Activated CD4-positive, CD25-positive, alpha-beta regulatory T cell treated with anti-CD3 and anti-CD28 coated beads, Interleukin-2, amount 50 U/mL, for 72 hours (primary cell): ENCODE results near the gene ZNF20.
A peak's percentile ranks its signal among the peaks of the same experiment; 100 is the strongest.

ENCODE experiments used
- DNase-seq: peaks from one replicate; pipeline ENCODE4 v3.0.0; 2021

ZNF20 gene

GRCh38 chr19:12139885-12140544 lies at the start of gene ZNF20:
ZNF20 (minus strand) TSS chr19:12140350; CDS start chr19:12140182, 168 bp downstream.
- DNase-seq: peak; percentile 93

DNA sequence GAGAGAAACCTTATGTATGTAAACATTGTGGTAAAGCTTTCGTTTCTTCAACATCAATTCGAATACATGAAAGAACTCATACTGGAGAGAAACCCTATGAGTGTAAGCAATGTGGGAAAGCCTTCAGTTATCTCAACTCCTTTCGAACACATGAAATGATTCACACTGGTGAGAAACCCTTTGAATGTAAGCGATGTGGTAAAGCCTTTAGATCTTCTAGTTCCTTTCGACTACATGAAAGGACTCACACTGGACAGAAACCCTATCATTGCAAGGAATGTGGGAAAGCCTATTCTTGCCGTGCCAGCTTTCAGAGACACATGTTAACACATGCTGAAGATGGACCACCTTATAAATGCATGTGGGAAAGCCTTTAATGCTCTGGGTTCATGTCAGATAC lies 47.5 kb upstream of the ZNF20 start:
- DNase-seq: no peak

DNA sequence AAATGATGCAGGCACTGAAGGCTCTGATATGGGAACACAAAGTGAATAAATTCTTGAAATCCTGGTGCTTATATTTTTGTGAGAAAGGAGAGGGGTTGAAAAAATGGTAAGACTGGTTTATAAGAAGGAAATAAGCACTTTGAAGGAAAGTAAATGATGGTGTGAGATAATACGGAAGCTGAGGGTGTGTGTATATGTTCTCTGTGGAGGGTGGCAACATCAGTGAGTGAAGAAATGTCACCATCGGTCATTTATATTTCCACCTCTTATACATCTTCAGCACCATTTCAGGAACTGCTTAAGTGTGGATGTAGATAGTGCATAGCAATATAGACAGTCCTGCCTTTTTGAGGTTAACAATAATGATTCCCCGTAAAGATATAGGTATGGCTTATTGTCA lies 40.2 kb upstream of the ZNF20 start:
- DNase-seq: no peak

DNA sequence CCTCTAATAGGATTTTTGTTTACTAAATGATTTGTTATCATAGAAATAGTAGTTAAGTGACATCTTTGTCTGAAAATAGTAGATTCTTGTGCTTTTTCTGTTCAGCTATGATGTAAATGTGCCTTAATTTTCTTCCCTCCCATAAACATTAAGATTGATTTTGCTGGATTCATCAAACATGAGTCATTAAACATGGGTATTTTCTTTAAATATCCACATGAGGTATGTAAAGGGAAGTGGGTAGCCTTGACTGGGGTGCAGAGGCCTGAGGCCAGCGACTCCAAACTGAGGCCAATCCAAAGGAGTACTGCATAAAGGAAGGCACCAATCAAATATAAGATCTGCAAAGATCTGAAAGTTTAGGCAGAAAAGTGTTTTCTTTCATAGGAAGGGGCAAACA lies 26.5 kb upstream of the ZNF20 start:
- no peak for DNase-seq

DNA sequence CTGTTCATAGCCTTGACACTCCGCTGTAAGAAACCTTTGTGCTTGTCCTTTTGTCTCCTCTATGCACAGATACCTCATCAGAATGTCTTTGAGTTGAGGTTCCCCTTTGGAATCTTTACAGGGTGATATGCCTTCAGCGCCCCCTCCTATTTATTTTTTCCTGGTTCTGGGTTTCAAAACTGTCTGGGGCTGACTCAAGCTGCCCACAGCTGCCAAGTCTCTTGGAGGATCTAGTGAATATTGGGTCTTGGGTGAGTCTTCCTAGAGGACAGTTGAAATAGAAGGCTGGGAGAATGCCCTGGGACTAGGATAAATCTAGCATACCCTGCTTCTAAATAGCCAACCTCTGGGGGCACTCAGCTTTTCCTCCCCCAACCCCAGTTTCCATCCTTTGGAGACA lies 23.7 kb upstream of the ZNF20 start:
- DNase-seq: no peak

- DNase-seq: peak; percentile 91
Observed at GRCh38 chr19:12162882-12163806, 23.0 kb upstream of the ZNF20 start, which contains the start of gene ZNF136. ZNF136 (plus strand) TSS chr19:12163096; CDS start chr19:12163204, 108 bp downstream.

GRCh38 chr19:12162513-12162881 lies 22.3 kb upstream of the ZNF20 start:
- DNase-seq: no peak

DNA sequence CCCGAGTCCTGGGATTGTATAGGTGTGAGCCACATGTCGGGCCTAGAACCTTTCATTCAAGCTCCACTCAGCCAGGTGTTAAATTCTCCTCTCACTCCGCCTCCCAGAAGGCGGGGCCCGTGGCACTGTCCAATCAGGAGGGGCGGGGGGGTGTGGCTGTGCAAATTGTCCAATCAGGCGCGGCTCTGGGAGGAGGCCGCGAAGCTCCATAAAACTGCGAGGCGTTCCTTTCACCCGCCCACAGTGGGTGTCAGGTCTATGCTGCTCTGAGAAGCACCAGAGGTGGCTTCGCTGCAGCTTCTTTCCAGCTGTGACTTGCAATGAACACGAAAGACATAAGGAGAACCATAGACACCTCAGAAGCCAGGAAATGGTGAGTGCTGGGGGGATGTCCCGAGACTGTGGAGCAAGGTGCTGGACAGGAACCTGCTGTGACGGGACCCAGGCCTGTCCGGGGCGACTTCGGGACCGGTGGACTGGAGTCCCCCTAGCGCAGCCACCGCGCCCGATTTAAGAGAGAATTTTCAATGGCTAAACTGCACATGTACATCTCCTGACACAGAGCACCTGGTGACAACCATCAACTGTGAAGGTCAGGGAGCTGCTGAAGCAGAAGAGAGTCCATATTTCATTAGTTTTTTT lies 19.7 kb upstream of the ZNF20 start:
- no peak for DNase-seq

GRCh38 chr19:12156223-12157058 lies 16.3 kb upstream of the ZNF20 start, which contains the start of gene ZNF625:
ZNF625 (minus strand) TSS chr19:12156734; CDS start chr19:12156558, 176 bp downstream.
- peak; percentile 64 for DNase-seq

- no peak for DNase-seq
Observed at GRCh38 chr19:12155324-12155860, 15.2 kb upstream of the ZNF20 start.

DNA sequence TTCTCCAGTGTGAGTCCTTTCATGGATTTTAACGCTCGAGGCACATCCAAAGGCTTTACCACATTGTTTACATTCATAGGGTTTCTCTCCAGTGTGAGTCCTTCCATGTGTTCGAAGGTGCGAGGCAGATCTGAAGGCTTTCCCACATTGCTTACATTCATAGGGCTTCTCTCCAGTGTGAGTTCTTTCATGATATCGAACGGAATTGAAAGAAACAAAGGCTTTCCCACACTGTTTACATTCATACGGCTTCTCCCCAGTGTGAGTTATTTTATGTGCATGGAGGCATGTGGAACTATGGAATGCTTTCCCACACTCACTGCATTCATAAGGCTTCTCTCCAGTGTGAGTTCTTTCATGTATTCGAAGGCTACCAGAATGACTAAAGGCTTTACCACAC lies 5.2 kb upstream of the ZNF20 start:
- no peak for DNase-seq

DNA sequence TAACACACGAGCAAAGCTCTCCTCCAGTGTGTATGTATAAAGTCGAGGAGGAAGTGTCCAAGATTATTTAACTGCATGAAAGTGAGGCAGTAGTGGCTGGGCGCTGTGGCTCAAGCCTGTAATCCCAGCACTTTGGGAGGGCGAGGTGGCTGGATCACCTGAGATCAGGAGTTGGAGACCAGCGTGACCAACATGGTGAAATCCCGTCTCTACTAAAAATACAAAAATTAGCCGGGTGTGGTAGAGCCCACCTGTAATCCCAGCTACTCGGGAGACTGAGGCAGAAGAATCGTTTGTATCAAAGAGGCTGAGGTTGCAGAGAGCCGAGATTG lies 1.2 kb upstream of the ZNF20 start:
- DNase-seq: no peak

DNA sequence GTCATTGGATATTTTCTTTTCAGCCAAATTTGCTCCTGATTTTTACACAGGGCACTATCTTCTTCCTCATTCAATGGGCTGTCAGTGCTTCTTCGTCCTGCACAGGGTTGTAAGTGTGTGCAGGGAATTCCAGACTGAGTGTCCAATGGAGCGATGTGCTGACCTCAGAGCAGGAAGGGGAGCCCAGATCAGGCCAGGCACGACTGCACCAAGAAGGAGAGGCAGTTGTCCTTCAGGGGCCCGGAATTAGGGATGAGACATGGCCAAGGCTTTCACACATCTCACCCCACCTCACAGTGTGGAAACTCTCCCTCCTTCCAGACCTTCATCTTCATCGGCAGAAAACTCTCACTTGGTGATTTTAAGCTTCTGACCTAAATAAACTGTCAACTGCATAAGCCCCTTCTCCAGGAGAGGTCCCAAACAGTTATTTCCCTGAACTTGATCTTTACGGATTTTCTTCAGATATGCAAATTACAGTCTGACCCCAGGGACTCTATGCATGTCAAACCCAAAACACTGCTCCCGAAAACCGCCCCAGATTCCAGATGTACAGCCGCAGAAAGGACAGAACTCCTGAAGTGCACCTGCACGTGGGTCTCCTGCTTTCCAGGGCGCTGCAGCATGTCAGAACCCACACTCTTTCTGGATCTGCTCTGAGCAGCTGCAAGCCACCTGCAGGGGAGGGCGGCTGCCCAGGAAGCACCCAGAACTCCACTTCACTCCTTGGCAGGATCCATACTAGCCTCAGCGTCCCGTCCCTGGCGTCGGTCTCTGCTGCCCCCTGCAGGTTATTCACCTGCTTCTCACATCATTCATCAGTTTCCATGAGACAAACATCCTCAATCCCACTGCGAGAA lies 625 bp upstream of the ZNF20 start:
- peak; percentile 81 for DNase-seq

DNA sequence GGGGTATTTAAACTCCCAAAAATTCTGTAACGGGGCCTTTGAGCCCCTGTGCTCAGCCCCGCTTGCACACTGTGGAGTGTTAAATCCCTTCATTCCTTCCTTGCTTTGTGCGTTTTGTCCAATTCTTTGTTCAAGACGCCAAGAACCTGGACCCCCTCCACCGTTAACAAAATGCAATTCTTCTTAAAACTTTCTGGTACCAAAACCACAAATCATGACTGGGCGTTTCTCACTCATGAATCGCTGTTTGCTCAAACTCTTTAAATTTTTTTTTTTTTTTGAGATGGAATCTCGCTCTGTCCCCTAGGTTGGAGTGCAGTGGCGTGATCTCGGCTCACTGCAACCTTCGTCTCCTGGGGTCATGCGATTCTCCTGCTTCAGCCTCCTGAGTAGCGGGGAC lies 881 bp downstream of the ZNF20 start:
- no peak for DNase-seq

DNA sequence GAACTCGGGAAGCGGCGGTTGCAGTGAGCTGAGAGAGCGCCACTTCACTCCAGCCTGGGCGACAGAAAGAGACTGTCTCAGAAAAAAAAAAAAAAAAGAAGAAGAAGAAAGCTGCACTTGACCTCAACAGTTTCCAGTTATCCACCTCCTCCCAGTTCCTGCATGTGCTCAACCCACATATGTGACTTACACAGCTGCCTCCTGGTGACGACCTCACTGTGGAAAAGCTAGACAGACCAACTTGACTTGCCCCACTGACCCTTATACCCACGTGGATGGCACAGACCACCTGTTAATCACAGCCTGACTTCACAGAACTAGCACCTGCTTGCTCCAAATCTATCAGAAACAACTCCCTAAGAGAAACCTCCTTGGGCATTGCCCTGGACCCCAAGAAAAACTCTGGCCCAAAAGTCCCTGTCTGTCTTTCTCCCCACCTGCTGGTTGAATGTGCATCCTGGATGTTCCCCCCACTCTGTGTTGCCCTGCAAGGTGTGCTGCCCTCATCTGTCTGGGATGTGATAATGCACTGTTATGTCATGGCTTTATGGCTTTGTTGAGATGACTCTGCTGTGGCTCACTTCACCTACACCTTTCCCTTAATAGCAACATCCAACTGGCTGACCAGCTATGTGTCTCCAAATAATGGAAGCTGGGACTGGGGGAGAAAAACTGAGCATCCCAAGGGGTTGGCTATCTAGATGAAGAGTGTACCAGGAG lies 2.8 kb downstream of the ZNF20 start:
- DNase-seq: no peak

GRCh38 chr19:12133069-12133468 lies 7.1 kb downstream of the ZNF20 start:
- no peak for DNase-seq

DNA sequence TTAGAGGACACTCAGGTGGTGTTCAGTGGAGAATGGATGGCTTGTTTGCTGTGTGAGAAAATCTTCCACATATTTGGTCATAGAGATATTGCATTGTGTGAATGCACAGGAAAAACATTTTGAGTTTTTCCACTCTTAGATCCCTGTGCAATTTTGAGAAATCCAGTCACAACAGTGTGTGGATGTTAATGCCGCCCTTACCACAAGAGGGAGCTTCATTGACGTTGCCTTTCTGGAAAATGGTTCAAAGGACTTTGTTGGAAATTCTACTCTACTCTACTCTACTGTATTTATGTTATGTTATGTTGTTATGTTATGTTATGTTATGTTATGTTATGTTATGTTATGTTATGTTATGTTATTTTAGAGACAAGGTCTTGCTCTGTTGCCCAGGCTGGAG lies 13.4 kb downstream of the ZNF20 start:
- DNase-seq: no peak

- no peak for DNase-seq
Observed at GRCh38 chr19:12117201-12117970, 22.8 kb downstream of the ZNF20 start.

DNA sequence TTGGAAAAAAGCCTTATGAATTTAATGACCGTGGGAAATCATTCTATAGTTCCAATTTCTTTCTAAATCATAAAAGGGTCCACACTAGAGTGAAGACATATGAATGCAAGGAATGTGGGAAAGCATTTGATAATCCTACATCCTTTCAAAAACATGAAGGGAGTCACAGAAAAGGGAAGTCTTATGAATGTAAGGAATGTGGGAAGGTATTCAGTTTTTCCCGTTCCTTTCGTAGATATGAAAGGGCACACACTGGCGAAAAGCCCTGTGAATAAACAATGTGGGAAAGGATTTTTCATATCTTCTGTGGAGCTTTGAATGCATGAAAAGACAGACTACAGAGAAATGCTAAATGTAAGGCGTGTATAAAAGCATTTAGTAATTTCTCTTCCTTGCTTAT lies 27.0 kb downstream of the ZNF20 start:
- no peak for DNase-seq

- no peak for DNase-seq
Observed at GRCh38 chr19:12112701-12113100, 27.4 kb downstream of the ZNF20 start.
